ENCODE results near the gene TRPM5. TPM values are rescaled to one million over a fixed set of nuclear protein-coding genes. Genes with fewer than 3 reads are reported as not detected.
A peak's percentile ranks its signal among the peaks of the same experiment; 100 is the strongest.

TRPM5 gene
- total and polyA plus RNA-seq, 2 experiments from 2014 or later = not detected

DNA sequence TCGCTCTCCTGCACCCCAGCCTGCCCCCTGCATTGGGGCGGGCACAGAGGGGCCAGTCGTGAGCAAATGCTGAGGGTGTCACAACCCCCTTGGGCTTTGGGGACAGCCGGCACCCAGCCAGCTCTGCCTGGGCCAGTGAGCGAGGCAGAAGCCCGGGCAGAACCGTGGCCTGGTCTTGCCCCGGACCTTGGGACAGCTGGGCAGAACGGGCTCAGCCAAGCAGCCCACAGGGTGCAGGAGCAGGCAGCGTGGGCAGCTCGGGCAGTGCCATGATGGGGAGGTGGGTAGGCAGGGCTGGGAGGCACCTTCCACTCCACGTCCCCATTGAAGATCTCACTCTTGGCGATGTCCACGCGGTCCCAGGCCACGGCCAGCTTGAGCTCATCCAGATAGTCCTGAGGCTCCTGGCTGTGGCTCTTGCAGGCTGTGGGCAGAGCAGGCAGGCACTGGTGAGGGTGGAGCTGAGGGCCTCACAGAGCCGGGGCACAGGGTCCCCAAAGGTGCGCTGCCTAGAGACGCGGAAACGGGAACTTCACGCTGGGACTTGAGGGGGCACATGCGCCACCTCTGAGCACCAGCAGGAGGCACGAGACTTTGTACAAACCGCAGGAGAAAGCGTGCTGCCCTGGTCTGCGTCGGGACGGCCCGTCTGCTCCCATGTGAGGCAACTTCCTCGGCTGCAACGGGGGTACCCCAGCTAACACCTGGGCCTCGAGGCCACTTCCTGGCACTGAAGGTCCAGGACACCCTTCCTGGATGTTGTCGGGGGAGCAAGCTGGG, 28.5 kb downstream of the TRPM5 start:
- Histone ChIP-seq H3K36me3 (ENCODE audit: insufficient read depth) (no peaks in the 10 kb centered on the region), H3K4me2 (no peak overlapping the region), H3K27me3 (ENCODE audit: insufficient read depth) (no peaks in the 10 kb centered on the region), H3K27ac (ENCODE audit: low read depth) (no peak overlapping the region), H3K79me2 (replicated peaks; ENCODE audit: insufficient read depth) (no peaks in the 10 kb centered on the region), H4K20me1 (replicated peaks; ENCODE audit: insufficient read depth) (no peaks in the 10 kb centered on the region), H3K9me2 (ENCODE audit: insufficient read depth) (no peaks in the 10 kb centered on the region), H3K4me1 (ENCODE audit: insufficient read depth) (no peaks in the 10 kb centered on the region; the same call in 1 of the 2 replicates), H3K4me3 (no peak overlapping the region), H2AFZ (no peak overlapping the region), H3F3A (replicated peaks; ENCODE audit: low read depth) (no peaks in the 10 kb centered on the region)
- Mint-ChIP-seq H3K27me3 (ENCODE audit: insufficient read depth, low read depth, poor library complexity) (peaks cover 4% of the 10 kb centered on the region), H3K36me3 (ENCODE audit: low read depth) (no peaks in the 10 kb centered on the region), H3K4me3 (no peak overlapping the region), H3K9me3 (no peaks in the 10 kb centered on the region), H3K27ac (no peak overlapping the region), H3K4me1 (0 out of 3 replicates have a peak, but pooled peaks cover 2% of the 10 kb centered on the region)
- ATAC-seq (no peak), DNase-seq (ENCODE audit: low spot score) (peak; percentile 54)
- TF ChIP-seq CTCF (conservative IDR thresholded peaks at IDR 0.05; ENCODE audit: low read depth in 2 of 2) (0 out of 4 replicates have a peak, but pooled peaks of 1 of the 2 experiments have one; percentile 13), ZNF114 (CRISPR knock-in tag; IDR thresholded peaks at IDR 0.05) (no peak)

- Mint-ChIP-seq H3K27ac (no peak overlapping the region), H3K36me3 (ENCODE audit: low read depth) (no peaks in the 10 kb centered on the region), H3K9me3 (no peaks in the 10 kb centered on the region), H3K27me3 (ENCODE audit: insufficient read depth, low read depth, poor library complexity) (peaks cover 4% of the 10 kb centered on the region), H3K4me3 (no peak overlapping the region), H3K4me1 (0 out of 3 replicates have a peak, but pooled peaks cover 2% of the 10 kb centered on the region)
- Histone ChIP-seq H3K27ac (ENCODE audit: low read depth) (no peak overlapping the region), H3K36me3 (ENCODE audit: insufficient read depth) (no peaks in the 10 kb centered on the region), H3F3A (replicated peaks; ENCODE audit: low read depth) (no peaks in the 10 kb centered on the region), H3K4me2 (no peak overlapping the region), H4K20me1 (replicated peaks; ENCODE audit: insufficient read depth) (no peaks in the 10 kb centered on the region), H3K4me1 (ENCODE audit: insufficient read depth) (no peaks in the 10 kb centered on the region; the same call in 1 of the 2 replicates), H3K9me2 (ENCODE audit: insufficient read depth) (no peaks in the 10 kb centered on the region), H3K27me3 (ENCODE audit: insufficient read depth) (no peaks in the 10 kb centered on the region), H3K79me2 (replicated peaks; ENCODE audit: insufficient read depth) (no peaks in the 10 kb centered on the region), H2AFZ (no peak overlapping the region), H3K4me3 (no peak overlapping the region)
- DNase-seq (ENCODE audit: low spot score) (no peak), ATAC-seq (no peak)
- TF ChIP-seq ZNF462 (CRISPR knock-in tag; IDR thresholded peaks at IDR 0.05) = no peak
- no peak for TF ChIP-seq CREB1 (CRISPR knock-in tag; IDR thresholded peaks at IDR 0.05; ENCODE audit: low read depth)
- TF ChIP-seq, protein P1, sequence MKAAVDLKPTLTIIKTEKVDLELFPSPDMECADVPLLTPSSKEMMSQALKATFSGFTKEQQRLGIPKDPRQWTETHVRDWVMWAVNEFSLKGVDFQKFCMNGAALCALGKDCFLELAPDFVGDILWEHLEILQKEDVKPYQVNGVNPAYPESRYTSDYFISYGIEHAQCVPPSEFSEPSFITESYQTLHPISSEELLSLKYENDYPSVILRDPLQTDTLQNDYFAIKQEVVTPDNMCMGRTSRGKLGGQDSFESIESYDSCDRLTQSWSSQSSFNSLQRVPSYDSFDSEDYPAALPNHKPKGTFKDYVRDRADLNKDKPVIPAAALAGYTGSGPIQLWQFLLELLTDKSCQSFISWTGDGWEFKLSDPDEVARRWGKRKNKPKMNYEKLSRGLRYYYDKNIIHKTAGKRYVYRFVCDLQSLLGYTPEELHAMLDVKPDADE (IDR thresholded peaks at IDR 0.05) = no peak
- TF ChIP-seq ZNF114 (CRISPR knock-in tag; IDR thresholded peaks at IDR 0.05) = no peak
- TF ChIP-seq NANOG (IDR thresholded peaks at IDR 0.05; ENCODE audit: borderline replicate concordance) = no peak
- no peak for TF ChIP-seq POLR2AphosphoS5 (IDR thresholded peaks at IDR 0.05; ENCODE audit: low read depth)
- no peak for TF ChIP-seq REST (IDR thresholded peaks at IDR 0.05; ENCODE audit: unreplicated experiment)
Observed at GRCh38 chr11:2415171-2415570, 29.1 kb downstream of the TRPM5 start.

All from GM23338 (cell line).